NCI-H1694 (cell line): Measurements from ENCODE around the gene NBPF3.
"Not testable (repeated sequence)": the region's sequence is repeated elsewhere in the genome, so short reads cannot be mapped to it uniquely, and the experiment has no call there.

ENCODE experiments used
- DNase-seq: peaks from one replicate; lab custom pipeline; 2025; lab: John Stamatoyannopoulos, UW

NBPF3 gene, protein sequence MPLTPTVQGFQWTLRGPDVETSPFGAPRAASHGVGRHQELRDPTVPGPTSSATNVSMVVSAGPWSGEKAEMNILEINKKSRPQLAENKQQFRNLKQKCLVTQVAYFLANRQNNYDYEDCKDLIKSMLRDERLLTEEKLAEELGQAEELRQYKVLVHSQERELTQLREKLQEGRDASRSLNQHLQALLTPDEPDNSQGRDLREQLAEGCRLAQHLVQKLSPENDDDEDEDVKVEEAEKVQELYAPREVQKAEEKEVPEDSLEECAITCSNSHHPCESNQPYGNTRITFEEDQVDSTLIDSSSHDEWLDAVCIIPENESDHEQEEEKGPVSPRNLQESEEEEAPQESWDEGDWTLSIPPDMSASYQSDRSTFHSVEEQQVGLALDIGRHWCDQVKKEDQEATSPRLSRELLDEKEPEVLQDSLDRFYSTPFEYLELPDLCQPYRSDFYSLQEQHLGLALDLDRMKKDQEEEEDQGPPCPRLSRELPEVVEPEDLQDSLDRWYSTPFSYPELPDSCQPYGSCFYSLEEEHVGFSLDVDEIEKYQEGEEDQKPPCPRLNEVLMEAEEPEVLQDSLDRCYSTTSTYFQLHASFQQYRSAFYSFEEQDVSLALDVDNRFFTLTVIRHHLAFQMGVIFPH

DNA sequence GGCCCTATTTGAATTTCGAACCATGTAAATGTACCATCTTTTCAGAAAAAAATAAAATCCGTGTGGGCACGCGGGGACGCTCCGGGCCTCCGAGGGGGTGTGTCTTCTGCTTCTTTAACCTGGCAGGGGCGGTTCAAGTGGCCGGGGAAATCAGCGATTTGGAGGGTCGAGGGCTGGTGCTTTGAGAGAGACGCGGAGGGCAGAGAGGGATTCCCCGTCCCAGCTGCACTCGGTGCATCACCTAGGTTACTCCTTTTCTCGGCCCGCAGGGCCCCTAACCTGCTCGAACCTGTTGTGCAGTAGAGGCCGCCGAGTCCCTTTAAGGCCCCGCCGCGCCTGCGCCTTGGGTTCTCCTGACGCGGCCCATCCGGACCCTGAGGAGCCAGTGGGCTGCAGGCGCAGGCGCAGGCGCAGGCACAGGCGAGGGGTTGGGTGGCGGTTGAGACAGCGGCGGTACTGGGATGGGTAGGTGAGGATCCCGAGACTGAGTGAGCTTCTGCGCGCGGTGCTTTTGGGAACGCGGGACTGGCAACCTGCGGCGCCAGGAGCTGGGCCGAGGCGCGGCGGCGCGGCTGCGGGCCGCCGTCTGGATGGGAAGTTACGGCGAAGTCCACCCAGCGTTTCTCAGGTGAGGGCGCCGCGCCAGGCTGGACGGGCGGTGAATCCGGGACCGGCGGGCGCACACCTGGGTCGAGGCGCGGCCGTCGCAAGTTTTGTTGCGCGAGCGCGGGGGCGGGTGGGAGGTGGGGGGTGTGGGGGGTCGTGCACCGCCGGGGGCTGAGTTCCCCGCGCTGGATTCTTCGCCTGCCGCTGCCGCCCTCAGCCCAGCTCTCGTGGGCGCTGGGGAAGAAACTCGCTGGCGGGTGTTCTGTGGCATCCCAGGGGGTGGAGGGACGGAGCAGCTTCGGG lies at the start of gene NBPF3:
Gene NBPF3, plus strand, starts transcription at position 417 of the 909 bp plus-strand sequence. CDS start 4,950 bp downstream, outside the sequence.
- peak; percentile 36 for DNase-seq

DNA sequence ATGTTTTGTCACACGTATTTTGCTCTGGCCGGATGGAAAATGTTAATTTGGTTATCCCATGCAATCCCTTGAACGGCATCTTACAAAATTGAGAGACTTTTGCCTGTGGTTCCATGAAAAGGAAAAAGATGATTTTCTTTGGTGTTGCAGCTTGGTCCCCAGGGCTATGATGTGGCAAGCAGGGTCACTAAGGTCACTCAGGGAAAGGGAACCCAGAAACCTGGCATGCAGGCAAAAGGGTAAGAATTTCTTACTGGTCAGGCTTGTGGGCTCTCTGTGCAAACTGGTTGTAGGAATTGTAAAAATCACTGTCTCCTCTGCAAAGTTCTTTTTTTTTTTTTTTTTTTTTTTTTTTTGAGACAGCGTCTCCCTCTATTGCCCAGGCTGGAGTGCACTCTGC lies 48.4 kb upstream of the NBPF3 start:
- no peak for DNase-seq

DNA sequence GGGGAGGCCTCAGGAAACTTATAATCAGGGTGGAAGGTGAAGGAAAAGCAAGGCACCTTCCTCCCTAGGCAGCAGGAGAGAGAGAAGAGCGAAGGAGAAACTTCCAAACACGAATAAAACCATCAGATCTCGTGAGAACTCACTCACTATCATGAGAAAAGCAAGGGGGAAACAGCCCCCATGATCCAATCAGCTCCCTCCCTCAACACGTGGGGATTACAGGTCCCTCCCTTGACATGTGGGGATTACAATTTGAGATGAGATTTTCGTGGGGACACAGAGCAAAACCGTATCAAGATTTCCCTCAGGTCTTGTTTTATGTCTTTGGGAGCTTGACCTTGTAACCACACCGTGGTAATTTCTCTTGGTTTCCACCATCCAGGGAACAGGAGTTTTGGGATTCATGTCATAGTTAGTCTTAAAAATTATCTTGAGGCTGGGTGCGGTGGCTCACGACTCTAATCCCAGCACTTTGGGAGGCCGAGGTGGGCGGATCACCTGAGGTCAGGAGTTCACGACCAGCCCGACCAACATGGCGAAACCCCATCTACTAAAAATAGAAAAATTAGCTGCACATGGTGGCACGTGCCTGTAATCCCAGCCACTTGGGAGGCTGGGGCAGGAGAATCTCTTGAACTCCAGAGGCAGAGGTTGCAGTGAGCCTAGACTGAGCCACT lies 47.2 kb upstream of the NBPF3 start:
- DNase-seq: no peak

DNA sequence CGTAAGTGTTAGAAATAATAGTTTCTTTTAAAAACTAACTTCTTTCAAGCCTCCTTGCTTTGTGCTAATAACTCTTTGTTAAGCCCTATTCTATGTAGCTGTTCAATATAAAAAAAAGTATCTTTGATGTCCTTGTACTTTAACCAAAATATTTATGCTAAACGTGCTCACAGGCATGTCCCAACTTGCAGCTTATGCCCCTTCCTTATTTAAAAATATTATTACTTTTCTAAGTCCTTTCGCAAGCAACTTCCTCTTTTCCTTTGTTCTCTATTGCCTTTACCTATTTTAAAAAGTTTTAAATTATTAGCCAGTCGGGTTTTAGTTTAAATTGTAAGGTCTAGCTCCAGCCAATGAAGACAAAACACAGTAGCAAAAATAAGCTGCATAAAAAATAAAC lies 43.4 kb upstream of the NBPF3 start:
- DNase-seq: no peak

DNA sequence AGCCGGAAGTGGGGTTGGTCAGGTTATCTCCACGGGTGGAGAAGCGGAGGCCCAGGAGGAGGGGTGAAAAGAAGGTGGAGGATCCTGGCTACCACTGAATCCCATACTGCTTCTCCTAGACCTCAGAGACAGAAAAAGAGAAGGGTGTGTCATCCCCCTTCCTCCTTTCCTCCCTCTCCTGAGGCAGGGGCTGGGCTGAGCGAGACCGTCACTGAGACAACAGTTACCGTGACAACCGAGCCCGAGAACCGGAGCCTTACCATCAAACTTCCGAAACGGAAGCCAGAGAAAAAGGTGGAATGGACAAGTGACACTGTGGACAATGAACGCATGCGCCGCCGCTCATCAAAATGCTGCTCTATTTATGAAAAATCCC lies 42.1 kb upstream of the NBPF3 start:
- no peak for DNase-seq

DNA sequence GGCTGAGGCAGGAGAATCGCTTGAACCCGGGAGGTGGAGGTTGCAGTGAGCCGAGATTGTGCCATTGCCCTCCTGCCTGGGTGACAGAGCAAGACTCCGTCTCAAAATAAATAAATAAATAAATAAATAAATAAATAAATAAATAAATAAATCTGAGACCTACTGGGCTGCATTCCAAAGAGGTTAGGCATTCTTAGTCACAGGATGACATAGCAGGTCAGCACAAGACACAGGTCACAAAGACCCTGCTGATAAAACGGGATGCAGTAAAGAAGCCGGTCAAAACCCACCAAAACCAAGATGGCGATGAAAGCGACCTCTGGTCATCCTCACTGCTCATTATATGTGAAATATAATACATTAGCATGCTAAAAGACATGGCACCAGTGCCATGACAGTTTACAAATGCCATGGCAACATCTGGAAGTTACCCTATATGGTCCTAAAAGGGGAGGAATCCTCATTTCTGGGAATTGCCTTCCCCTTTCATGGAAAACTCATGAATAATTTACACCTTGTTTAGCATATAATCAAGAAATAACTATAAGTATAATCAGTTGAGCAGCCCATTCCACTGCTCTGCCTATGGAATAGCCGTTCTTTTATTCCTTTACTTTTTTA lies 38.1 kb upstream of the NBPF3 start:
- not testable (repeated sequence) for DNase-seq

DNA sequence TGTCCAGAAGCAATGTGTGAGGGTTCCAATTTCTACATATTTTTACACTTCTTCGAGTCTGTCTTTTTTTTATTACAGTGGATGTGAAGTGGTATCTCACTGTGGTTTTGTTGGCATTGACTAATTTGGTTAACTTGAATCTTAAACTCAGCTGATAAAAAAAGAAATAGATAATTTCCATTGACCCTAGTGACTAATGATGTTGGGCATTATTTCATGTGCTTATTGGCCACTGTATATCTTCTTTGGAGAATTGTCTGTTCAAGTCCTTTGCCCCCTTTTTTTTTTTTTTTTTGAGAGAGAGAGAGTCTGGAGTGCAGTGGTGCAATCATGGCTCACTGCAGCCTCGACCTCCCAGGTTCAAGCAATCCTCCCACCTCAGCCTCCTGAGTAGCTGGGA lies 33.3 kb upstream of the NBPF3 start:
- no peak for DNase-seq

DNA sequence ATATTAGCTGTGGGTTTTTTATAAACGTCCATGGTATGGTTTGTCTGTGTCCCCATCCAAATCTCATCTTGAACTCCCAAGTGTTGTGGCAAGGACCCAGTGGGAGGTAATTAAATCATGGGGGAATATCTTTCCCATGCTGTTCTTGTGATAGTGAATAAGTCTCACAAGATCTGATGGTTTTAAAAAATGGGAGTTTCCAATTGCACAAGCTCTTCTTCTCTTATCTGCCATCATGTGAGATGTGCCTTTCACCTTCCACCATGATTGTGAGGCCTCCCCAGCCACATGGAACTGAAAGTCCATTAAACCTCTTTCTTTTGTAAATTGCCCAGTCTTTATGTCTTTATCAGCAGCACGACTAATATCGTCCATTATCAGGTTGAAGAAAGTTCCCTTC lies 30.0 kb upstream of the NBPF3 start:
- not testable (repeated sequence) for DNase-seq

DNA sequence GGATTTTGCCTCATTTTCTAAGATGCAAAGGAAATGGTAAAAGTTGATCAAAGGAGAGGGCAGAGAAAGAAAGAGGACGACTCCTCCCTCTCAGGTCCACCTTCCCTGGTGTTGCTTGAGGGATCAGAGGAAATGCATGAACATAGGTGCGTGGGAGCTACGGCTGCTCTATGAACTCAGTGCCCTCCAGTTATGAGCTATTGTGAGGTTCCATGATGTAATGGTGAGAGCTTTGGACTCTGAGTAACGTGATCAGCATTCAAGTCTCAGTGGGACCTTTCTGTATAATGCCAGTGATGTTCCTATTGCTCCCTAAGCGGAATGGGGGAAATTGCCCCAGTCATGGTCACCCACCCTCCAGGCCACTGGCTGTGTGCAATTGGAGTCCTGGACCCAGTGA lies 25.9 kb upstream of the NBPF3 start:
- DNase-seq: no peak

DNA sequence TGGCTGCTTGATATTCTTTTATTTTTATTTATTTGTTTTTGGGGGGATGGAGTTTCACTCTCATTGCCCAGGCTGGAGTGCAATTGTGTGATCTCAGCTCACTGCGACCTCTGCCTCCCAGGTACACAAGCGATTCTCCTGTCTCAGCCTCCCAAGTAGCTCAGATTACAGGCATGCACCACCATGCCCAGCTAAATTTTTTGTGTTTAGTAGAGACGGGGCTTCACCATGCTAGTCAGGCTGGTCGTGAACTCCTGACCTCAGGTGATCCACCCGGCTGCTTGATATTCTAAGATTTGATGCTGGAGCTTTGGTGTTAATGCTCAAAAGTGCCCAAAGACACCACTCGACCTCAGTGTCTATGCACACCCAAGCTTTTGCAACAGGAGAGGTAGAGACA lies 19.6 kb upstream of the NBPF3 start:
- DNase-seq: not testable (repeated sequence)

DNA sequence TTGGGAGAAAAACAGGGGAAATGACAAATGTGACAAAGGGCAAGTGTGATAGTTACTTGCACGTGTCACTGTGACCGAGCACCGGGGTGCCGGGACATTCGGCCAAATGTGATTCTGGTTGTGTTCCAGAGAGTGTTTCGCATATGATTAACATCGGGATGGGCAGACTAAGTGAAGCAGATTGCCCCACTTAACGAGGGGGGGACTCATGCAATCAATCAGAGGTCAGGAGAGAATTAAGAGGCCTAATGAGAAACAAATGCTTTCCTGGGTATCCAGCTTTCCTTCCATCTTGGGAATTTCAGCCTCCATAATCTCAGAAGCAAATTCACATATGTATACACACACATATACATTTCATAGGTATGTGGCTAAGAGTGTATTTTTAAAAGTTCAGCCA lies 18.6 kb upstream of the NBPF3 start:
- DNase-seq: not testable (repeated sequence)

DNA sequence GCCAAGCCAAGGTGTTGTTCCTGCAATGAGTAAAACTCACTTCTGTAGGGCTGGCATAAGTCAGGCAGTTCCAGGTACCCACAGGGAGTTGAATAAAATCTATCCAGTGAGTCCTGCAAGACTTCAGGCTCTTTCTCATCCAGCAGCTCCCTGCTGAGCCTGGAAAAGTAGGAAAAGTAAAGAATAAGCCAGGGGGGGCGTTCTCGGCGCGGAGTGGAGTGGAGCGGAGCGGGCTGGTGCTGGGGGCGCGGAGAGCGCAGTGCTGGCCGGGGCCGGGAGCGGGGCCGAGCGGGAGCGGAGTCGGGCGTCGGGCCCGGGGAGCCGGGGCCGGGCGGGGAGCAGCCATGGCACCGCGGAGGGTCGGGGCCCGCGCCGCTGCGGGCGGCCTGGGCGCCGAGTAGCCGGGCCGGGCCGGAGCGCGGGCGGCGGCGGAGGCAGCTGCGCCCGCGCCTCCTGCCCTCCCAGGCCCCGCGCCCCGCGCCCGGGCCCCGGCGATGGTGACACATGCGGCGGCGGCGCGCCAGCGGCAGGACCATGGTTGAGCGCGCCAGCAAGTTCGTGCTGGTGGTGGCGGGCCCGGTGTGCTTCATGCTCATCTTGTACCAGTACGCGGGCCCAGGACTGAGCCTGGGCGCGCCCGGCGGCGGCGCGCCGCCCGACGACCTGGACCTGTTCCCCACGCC lies 12.0 kb upstream of the NBPF3 start:
- DNase-seq: not testable (repeated sequence)

DNA sequence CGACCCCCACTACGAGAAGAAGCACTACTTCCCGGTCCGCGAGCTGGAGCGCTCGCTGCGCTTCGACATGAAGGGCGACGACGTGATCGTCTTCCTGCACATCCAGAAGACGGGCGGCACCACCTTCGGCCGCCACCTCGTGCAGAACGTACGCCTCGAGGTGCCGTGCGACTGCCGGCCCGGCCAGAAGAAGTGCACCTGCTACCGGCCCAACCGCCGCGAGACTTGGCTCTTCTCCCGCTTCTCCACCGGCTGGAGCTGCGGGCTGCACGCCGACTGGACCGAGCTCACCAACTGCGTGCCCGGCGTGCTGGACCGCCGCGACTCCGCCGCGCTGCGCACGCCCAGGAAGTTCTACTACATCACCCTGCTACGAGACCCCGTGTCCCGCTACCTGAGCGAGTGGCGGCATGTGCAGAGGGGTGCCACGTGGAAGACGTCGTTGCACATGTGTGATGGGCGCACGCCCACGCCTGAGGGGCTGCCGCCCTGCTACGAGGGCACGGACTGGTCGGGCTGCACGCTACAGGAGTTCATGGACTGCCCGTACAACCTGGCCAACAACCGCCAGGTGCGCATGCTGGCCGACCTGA lies 11.4 kb upstream of the NBPF3 start:
- not testable (repeated sequence) for DNase-seq

DNA sequence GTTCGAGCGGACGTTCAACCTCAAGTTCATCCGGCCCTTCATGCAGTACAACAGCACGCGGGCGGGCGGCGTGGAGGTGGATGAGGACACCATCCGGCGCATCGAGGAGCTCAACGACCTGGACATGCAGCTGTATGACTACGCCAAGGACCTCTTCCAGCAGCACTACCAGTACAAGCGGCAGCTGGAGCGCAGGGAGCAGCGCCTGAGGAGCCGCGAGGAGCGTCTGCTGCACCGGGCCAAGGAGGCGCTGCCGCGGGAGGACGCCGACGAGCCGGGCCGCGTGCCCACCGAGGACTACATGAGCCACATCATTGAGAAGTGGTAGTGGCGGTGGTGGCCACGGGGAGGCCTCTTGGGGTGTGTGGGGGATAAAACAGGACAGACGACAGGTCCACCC lies 10.7 kb upstream of the NBPF3 start:
- not testable (repeated sequence) for DNase-seq

DNA sequence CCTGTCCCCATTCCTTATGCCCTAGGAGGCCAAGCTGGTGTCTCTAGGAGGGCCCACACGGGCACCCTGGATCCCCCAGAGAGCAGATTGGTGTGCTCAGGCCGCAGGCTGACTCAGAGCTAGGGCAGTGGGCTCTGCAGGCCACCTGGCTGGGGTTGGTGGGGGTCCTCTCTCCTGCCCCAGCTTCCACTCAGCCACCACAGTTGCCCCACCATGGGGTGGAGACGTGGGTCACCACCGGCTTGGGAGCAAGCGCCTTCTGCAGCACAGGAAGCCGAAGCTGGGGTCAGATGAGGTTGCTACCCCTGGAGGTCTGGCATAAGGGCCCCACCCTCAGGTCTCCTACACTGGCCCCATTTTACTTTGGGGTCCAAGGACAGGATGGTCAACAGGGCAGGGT lies 9.1 kb upstream of the NBPF3 start:
- not testable (repeated sequence) for DNase-seq

DNA sequence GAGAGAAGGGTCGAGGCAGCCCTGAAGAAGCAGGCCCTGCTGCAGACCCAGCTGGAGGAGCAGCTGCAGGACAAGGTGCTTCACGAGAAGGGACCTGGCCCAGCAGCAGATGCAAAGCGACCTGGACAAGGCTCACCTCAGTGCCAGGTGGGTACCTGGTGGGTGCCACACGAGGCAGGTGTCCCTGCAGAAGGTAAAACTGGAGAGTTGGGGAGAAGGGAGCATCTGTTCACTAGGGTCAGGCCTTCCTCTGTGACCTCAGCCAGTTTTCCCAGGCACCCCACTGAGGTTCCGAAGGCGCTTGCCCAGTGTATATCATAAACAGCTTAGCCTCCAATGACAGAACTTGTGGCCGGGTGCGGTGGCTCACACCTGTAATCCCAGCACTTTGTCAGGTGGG lies 5.5 kb upstream of the NBPF3 start:
- no peak for DNase-seq

DNA sequence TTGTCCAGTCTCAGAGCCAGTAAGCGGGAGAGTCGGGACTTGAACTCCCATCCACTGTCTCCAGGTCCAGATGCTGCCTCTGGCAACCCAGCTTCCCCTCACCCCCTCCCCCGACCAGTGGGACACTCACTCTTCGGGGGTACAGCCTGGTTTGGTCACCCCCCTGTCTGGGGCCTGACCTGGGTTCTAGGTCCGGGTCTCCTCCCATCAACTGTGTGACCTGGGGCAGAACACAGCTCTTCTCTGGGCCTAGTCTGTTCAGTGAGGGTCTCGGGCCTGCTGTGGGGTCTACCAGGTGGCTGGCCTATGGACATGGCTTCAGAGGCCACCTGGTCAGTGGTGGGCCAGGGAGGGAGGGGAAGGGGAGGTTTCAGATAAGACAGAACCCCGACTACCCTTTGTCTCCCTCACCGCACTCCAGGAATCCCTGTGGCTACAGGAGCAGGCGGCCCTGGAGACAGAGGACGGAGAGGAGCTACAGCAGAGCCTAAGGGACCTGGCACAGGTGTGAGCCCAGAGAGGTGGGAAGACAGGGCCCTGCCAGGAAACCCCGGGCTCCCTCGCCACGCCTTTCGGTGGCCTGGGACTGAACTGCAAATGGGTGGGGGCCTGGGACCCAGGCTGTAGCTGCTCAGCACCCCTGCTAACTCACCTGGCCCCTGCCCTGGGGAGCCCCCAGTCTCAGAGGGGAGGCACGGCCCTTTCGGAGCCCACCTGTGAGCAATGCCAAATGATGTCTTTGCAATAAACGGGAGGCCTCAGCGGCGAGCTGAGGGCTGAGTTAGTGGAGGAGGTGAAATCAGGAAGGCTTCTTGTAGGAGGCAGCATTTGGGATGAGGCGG lies 4.1 kb upstream of the NBPF3 start:
- no peak for DNase-seq

DNA sequence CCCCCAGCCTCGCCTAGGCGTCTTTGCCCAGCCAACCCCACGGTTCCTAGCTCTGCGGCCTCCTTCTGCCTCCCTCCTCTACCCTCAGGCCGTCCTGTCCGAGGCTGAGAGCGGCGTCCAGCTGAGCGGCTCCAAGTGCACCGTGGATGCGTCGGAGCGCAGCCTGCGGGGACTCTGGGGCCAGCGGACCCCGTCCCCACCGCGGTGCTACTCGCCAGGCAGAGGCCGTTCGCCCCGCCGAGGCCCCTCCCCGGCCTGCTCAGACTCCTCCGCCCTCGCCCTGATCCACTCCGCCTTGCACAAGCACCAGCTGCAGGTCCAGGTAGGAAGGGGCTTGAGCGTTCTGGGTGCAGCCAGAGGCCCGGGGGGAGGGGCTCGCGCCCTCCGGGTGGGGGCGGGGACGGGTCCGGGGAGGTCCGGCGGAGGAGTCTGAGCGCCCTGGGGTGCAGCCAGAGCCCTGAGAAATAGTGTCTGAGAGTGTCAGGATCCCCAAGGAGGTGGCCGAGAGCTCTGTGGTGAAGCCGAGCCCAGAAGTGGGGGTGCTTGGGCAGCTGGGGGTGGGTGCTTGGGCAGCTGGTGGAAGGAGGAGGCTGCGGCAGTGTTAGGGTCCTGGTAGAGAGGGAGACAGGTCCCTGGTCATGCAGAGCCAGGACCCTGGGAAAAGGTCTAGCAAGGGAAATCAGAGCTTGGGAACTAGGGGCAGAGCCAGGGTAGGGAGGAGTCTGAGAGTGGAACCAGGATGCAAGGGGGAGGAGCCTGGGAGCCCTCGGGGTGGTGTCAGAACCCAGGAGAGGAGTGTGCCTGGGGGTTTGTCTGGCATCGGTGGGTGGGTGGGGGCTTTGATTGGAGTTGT lies 3.2 kb upstream of the NBPF3 start:
- no peak for DNase-seq

DNA sequence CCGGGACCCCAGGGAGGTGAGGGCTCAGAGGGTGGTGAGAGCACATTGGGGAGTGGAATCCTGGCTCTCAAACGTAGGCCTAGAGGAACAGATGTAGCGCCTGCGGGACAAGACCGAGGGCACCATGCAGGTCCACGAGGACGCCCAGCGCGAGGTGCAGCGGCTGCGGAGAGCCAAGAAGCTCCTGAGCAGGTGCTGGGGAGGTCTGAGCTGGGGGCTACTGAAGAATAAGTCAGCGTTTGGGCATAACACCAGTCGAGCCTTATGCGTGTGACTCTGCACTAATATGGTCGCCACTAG lies 2.6 kb upstream of the NBPF3 start:
- DNase-seq: no peak
